ENCODE measurements around the gene C19orf47. TPM values are rescaled to one million over a fixed set of nuclear protein-coding genes. Genes with fewer than 3 reads are reported as not detected.

Gene C19orf47
- total RNA-seq, 4 donors from 2014 or later, result 4.7 to 27.0 (median 12.8) TPM

GRCh38 chr19:40365010-40365409 lies 16.8 kb upstream of the C19orf47 start:
- Histone ChIP-seq H3K36me3 (peaks cover 0 to 37% (median 0%) of the 10 kb centered on the region in 3 donors), H3K9me3 (no peaks in the 10 kb centered on the region), H3K27ac (peak overlapping the region in 1 of 4 donors; percentile 69), H3K4me1 (peaks cover 0 to 24% (median 4%) of the 10 kb centered on the region in 4 donors), H3K4me3 (peak overlapping the region in 2 of 4 donors; percentile 37 to 49), H3K27me3 (no peaks in the 10 kb centered on the region)
- DNase-seq (ENCODE audit: low spot score in 2 of 2), result no peak
- WGBS, 2 donors, result 51 to 57% methylated on average over 3 of the region's 3 CpGs
- no peak for TF ChIP-seq EP300 (IDR thresholded peaks at IDR 0.05)
- TF ChIP-seq POLR2A (IDR thresholded peaks at IDR 0.05), result no peak
- TF ChIP-seq, protein P1, sequence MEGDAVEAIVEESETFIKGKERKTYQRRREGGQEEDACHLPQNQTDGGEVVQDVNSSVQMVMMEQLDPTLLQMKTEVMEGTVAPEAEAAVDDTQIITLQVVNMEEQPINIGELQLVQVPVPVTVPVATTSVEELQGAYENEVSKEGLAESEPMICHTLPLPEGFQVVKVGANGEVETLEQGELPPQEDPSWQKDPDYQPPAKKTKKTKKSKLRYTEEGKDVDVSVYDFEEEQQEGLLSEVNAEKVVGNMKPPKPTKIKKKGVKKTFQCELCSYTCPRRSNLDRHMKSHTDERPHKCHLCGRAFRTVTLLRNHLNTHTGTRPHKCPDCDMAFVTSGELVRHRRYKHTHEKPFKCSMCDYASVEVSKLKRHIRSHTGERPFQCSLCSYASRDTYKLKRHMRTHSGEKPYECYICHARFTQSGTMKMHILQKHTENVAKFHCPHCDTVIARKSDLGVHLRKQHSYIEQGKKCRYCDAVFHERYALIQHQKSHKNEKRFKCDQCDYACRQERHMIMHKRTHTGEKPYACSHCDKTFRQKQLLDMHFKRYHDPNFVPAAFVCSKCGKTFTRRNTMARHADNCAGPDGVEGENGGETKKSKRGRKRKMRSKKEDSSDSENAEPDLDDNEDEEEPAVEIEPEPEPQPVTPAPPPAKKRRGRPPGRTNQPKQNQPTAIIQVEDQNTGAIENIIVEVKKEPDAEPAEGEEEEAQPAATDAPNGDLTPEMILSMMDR (IDR thresholded peaks at IDR 0.05), result no peak

GRCh38 chr19:40363069-40363468 lies 14.9 kb upstream of the C19orf47 start:
- WGBS, 2 donors, result 80 to 82% methylated on average over 5 of the region's 5 CpGs
- DNase-seq (ENCODE audit: low spot score in 2 of 2), result no peak
- H3K4me3 ChIP-seq, result no peak overlapping the region
- no peak for TF ChIP-seq POLR2A (IDR thresholded peaks at IDR 0.05)
- TF ChIP-seq, protein P1 (IDR thresholded peaks at IDR 0.05), result no peak
- TF ChIP-seq EP300 (IDR thresholded peaks at IDR 0.05), result no peak
- peaks cover 0 to 32% (median 0%) of the 10 kb centered on the region in 3 donors for H3K36me3 ChIP-seq
- peaks cover 0 to 33% (median 4%) of the 10 kb centered on the region in 4 donors for H3K4me1 ChIP-seq
- H3K27me3 ChIP-seq, result no peaks in the 10 kb centered on the region
- no peaks in the 10 kb centered on the region for H3K9me3 ChIP-seq
- no peak overlapping the region for H3K27ac ChIP-seq

GRCh38 chr19:40362160-40362559 lies 14.0 kb upstream of the C19orf47 start:
- Histone ChIP-seq H3K9me3 (no peaks in the 10 kb centered on the region), H3K27ac (no peak overlapping the region), H3K36me3 (peaks cover 0 to 23% (median 0%) of the 10 kb centered on the region in 3 donors), H3K27me3 (no peaks in the 10 kb centered on the region), H3K4me1 (peaks cover 0 to 35% (median 4%) of the 10 kb centered on the region in 4 donors), H3K4me3 (no peak overlapping the region)
- 88 to 90% methylated on average over 3 of the region's 3 CpGs for WGBS, 2 donors
- no peak for DNase-seq (ENCODE audit: low spot score in 2 of 2)
- TF ChIP-seq EP300 (IDR thresholded peaks at IDR 0.05) (no peak), POLR2A (IDR thresholded peaks at IDR 0.05) (no peak)
- TF ChIP-seq, protein P1 (IDR thresholded peaks at IDR 0.05), result no peak

DNA sequence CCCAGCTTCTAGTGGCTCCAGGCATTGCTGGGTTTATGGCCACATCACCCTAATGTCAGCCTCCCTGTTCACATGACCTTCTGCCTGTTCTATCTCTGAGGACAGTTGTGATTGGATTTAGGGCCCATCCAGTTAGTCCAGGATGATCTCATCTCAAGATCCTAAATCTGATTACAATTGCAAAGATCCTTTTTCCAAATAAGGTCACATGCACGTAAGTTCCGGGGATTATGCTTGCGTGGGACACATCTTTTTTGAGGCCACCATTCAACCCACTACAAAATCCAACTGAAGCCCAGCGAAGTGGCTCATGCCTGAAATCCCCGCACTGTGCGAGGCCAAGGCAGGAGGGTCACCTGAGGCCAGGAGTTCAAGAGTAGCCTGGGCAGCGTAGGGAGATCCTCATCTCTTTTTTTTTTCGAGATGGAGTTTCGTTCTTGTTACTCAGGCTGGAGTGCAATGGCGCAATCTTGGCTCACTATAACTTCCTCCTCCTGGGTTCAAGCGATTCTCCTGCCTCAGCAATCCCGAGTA lies 12.6 kb upstream of the C19orf47 start:
- WGBS, 2 donors, result 76 to 83% methylated on average over 12 of the region's 12 CpGs
- TF ChIP-seq, protein P1 (IDR thresholded peaks at IDR 0.05), result no peak
- no peak for TF ChIP-seq POLR2A (IDR thresholded peaks at IDR 0.05)
- TF ChIP-seq EP300 (IDR thresholded peaks at IDR 0.05), result no peak
- H3K27me3 ChIP-seq, result no peaks in the 10 kb centered on the region
- no peak overlapping the region for H3K4me3 ChIP-seq
- no peak overlapping the region for H3K27ac ChIP-seq
- H3K4me1 ChIP-seq, result peaks cover 0 to 22% (median 0%) of the 10 kb centered on the region in 4 donors
- DNase-seq (ENCODE audit: low spot score in 2 of 2), result peak in 1 of 2 donors; percentile 41
- no peaks in the 10 kb centered on the region for H3K9me3 ChIP-seq
- H3K36me3 ChIP-seq, result peaks cover 0 to 14% (median 0%) of the 10 kb centered on the region in 3 donors

DNA sequence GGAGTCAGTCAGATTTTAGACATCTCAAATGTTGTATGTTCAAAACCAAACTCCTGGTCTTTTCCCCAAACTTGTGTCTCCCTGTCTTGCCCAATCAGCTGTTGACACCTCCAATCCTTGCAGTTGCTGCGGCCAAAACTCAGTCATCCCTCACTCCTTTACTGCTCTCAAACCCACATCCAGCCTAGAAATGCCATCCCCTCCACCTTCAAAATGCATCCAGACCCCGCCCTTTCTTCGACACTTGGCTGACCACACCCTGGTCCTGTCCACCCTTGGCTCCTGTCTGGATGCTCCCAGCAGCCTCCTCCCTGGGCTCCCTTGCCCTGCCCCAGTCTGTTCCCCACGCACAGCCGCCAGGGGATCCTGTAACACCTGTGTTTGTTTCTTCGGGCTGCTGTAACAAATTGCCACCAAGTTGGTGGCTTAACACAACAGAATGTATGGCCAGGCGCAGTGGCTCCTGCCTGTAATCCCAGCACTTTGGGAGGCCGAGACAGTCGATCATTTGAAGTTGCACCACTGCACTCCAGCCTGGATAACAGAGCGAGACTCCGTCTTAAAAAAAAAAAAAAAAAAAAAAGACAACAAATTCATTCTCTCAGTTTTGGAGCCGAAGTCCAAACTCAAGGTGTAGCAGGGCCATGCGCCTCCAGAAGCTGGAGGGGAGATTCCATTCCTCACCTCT lies 12.0 kb upstream of the C19orf47 start:
- no peak for TF ChIP-seq POLR2A (IDR thresholded peaks at IDR 0.05)
- no peak for TF ChIP-seq EP300 (IDR thresholded peaks at IDR 0.05)
- TF ChIP-seq, protein P1 (IDR thresholded peaks at IDR 0.05), result no peak
- no peak for DNase-seq (ENCODE audit: low spot score in 2 of 2)
- Histone ChIP-seq H3K9me3 (no peaks in the 10 kb centered on the region), H3K27me3 (no peaks in the 10 kb centered on the region), H3K36me3 (peaks cover 0 to 14% (median 0%) of the 10 kb centered on the region in 3 donors), H3K27ac (no peak overlapping the region), H3K4me3 (no peak overlapping the region), H3K4me1 (peaks cover 0 to 16% (median 0%) of the 10 kb centered on the region in 4 donors)
- WGBS, 2 donors, result 84 to 85% methylated on average over 13 of the region's 13 CpGs

Measured in tibial nerve (tissue), 4 donors.